ENCODE results near the gene MBP.

Gene MBP

DNA sequence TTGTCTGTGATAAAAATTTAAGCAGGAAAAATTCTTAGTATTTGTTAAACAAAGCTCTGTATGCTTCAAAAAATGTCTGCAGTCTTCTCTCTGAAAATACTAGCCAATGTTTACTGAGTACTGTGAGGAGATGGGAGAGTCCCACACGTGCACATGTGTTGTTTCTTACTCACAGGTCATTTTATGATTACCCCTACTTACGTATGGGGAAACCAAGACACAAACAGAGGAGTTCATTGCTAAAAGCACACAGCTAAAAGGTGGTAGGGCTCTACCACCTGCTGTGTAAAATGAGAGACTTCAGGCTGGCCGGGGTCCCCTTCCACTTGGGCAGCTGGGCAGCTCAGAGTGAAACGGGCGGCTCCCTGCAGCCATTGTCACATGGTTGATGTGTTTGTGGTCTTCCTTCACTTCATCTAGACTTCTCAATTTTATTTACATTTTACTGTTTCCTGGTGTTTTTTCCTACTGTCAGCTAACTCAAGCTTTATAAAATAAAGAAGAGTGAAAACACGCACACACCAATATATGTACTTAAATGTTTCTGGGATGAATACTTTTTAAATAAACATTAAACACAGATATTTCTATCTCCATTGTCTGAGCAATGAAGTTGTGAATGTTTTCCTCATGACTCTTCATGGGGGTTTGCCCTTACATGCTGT, 71.2 kb downstream of the MBP start:
- DNase-seq: no peak

DNA sequence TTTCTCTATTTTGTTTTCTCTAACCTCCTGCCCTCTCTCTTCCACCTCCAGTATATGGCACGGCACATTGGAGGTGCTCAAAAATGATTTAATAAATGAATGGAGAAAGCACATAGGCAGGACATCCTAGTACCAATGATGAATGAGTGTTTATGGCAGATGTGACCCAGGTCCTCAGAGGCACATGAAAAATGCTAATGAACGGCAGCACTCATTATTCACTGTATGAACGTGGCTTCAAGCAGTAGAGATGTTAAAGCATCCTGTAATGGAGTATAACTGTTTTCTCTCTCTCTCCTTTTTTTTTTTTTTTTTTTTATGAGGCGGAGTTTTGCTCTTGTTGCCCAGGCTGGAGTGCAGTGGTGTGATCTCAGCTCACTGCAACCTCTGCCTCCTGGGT, 72.4 kb downstream of the MBP start:
- DNase-seq: no peak

DNA sequence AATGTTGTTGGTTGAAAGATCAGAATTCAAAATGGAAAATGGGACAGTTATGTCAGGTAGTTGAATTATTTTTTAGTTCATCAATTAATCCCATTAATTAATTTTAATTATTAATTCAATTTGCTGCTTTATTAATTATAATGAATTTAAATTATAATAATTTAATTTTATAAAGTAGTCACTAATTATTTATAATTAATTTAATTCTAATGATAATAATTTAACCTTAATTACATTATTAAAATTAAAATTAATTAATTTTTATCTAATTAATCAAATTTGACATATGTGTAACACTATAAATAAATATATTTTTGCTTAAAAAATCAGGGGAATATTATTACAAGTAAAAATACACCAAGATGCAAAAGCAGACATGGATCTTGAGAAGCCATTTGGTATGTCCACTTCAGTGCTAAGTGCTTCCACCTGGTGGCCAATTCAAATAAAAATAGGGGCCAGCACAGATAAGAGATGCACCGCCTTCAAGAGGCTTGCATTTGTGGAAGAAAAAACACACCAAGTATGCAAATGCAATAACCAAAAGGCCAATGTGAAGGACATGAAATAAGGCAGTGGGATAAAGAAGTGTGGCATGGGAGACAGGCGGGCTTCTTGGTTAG, 73.2 kb downstream of the MBP start:
- peak; percentile 31 for DNase-seq

DNA sequence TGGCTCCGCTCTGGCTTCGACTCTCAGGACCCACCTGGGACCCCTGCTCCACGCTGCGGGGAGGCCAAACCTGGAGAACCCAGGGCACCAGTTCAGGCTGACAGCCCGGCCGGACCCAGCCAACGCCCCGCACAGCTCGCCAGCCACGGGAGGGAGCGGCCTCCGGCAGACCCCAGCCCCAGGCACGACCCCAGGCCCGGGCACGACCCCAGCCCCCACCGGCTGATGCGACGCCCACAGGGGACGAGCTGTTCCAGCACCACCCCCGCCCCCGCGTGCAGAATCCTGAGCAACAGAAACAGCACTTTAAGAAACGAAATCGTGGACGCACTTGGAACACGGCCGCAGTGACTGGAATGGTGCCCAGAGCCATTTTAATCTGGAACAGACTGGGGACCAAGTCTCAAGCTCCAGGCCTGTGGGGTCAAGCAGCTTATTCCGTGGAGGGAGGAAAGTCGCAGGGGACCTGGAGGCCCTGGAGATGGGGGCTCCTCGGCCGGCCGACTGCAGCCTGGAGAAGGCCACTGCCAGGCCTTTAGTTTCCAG, 74.2 kb downstream of the MBP start:
- no peak for DNase-seq

DNA sequence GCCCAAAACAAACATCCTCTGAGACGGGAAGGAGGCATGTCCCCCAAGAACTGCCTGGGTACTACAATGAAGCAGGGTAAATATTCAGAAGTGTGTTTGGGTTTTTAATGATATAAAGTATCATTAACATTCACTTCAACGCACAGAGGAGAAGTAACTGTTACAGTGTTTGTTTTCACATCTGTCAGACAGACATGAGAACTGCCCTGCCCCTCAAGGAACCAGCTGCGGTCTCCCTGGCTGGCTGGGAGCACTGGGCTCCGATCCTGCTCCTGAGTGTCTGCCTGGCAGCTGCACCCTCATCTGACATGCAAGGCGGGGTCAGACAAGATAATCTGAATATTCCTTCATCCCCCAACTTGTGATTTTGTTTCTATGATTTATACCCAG, 75.6 kb downstream of the MBP start:
- DNase-seq: peak; percentile 59

DNA sequence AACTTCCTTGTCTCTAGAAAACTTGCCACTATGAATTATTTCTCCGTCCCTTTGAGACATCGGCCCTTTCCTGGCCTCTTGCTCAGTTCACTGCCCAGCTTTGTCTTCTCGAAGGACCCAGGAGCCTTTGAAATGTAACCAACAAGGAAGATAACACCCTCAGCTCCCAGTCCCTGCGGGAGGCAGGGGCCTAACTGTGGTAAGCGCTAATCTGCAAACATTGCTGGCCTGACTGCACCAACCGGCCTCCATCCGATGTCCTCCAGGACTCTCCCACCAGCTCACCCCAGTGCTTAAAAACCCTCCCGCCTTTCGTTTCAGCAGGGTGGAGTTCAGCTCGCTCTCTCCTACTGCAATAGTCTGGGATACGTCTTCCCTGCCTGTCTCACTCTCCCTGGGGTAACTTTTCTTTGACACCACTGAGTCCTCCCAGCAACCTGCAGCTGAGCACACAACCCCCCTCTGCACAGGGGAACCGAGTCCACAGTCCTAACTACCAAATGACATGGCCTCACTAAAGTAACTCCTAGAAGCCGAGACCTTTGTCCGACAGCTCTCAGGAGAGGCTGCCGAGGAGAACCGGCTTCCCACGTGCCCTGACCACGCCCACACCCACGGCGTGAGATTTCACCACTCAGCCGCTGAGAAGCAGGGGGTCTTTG, 76.1 kb downstream of the MBP start:
- DNase-seq: peak; percentile 35

DNA sequence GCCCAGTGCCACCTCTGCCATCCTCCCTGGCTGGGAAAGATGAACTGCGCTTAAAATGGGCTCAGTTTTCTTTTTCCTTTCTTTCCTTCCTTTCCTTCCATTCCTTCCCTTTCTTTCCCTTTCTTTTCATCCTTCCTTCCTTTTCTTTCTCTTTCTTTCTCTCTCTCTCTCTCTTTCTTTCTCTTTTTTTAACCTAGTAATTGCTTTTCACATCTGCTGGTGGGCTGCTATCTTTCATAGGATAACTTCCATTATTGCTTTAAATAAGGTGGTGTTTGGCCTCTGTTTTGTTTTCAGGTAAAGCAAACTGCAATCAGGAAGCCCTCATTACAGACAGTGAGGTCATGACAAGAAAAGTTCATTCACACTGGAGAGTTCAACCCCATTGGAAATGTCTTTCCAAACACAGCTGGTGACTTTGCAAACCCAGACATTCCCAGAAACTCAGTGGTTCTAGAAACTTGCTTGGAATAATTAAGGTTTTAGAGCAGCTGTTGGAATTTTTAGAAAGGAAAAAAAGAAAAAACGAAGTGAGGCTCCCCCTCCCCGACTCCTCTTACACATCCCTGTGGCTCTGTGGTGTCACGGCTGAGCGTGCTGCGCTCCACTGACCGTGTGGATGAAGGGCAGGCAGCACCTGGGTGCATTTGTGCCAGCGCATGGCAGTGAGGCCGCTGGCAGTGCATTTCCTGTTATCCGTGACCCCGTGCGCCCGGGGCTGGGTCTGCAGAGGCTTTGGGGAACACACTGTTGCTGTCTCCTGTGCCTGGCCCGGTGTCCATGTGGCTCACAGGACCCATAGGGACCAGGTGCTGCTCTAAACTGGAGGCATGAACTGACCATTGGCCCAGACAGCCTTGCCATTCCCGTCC, 76.9 kb downstream of the MBP start:
- peak; percentile 64 for DNase-seq

DNA sequence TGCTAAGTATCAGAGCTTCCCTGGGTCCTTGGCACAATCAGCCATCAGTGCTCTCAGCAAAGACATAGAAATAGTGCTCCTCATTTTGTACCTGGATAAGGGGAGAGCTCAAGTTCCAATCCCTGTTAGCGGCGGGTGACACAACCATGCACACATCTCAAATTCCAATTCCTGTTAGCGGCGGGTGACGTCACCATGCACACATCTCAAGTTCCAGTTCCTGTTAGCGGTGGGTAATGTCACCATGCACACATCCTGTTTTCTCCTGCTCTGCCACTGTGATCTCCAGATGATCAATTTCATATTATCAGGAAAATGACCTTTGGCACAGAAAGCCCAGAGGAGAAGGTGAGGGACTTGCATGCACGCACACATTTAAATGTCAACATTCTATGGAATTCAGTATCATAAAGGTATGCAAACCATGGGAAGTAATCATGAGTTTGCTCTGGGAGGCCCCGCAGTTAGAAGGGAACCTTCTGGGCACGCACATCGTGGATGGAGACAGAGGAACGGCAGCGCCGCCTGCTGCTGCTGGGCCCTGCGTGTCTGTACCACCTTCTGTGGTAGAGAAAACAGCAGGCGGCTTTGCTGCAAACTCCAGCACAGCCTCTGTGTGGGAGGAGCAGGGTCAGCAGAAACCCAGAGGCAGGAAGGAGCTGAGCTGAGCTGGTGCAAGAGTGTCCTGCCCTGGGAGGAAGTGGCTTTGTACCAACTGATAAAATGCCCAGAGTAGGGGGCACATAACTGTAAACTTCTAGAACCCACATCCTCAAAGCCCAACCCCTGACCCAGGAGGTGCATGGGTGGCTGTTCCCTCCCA, 77.8 kb downstream of the MBP start:
- DNase-seq: peak; percentile 100

DNA sequence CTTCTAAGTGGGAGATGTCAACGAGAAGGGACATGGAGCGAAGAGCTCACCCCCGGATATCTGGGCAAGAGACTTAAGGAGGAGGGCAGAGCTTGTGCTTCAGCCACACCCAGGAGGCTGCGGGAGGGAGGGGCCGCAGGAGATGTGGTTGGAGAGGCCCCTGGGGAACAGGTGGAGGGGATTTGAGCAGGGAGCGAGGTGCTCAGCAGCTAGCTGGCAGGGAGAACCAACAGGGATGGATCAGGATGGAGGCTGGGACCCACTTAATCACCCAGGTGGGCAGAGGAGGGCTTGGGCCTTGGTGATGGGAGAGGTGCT, 78.3 kb downstream of the MBP start:
- DNase-seq: no peak

DNA sequence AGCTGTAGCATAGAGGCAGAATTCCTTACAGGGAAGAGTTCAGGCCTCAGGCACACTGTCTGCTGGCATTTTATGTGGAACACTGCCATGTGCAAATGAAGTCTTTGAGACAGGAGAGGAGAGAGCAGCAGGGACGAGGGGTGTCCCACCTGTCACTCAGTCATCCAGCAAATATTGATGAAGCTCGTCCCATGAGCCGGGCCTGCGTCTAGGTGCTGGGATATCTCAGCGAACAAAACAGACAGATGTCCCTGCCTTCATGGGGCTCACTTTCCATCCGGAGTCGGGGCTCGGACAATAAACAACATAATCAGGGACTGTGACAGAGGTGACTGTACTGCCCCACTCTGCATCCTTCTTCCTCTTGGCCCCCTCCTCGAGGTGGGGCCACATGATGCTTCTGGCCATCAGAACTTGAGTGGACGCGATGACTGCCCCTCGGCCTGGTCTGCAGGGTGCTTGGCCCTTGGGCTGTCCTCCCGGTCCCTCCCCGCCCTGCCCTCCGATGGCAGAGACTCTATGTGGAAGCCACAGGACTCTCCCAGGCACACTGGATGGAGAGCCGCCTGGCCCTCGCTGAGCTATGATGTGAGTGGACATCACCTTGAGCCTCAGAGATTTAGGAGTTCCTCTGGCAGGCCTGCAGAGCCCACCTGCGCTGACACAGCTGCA, 78.8 kb downstream of the MBP start:
- DNase-seq: no peak

DNA sequence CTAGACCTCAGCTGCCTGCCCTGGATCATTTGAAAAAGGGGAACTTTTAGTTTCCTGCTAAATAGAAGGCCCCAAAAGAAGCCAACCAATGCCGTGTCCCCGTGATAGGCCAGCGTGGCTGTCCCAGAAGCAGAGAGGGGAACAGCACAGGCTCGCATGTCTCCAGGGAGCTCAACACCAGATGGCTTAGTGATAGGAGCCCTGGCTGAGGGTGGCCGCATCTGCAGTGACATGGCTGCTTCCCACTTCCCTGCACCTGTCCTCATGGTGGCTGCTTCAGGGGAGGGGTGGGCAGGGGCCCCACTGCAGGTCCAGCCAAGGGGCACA, 79.6 kb downstream of the MBP start:
- DNase-seq: peak; percentile 87

DNA sequence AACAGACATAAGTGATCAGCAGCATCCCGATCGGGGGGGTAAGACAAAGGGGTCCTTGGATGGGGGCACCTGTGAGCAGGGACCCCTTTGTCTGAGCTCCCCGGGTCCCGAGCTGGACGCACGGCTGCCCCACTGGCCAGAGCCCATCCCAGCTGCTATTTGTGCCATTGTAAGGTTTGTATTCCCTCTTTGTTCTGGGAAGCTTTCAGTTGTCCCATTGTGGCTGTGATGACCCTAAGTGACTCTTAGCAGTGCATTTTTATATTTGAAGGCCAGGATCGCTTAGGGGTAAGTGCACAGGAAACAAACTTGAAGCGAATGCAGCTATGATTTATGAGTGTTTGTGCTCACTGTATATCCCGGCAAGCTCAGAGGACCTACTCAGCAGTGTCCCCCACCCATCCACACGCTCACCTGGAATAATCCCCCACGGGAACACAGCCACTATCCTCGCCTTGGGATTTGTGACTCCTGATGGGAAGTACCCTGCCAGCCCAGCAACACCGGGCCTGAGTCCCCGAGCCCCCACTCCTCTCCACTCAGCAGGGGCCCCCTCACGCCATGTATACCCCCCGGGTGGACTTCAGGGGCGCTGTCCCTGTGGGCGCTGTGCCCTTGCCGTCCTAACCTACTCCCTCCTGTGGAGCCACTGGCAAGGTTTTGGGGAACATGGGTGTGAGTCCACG, 80.1 kb downstream of the MBP start:
- DNase-seq: no peak

DNA sequence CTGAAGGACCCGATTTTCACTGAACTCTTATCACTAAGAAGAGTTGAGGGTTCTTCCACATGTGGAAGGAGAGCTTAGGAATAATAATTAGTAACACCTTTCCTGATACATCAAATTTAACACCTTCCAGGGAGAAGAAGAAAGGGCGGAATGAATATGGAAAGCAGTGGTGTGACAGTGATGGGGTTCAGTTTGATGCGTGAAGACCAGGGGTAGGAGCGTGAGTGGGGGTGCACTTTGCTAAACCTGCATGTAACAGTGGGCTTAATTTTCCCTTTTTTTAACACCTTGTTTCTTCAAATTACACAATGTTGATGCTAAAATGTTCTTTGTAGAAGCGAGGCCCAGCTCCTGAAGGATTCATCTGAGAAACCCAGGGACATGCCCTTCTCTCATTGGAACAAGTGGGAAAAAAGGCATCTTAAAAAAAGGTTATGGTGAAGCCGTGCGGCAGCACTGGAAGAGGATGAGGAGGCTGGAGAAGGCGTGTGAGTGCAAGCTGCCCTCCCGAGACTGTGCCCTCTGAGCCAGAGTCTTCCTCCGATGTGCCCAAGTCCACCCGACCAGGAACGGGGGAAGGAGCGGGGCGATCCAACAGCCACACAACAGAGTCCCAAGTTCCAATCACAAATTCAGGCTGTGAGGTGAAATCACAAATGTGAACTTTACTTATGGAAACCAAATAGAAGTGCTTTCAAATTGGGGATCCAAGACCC, 80.8 kb downstream of the MBP start:
- DNase-seq: no peak

DNA sequence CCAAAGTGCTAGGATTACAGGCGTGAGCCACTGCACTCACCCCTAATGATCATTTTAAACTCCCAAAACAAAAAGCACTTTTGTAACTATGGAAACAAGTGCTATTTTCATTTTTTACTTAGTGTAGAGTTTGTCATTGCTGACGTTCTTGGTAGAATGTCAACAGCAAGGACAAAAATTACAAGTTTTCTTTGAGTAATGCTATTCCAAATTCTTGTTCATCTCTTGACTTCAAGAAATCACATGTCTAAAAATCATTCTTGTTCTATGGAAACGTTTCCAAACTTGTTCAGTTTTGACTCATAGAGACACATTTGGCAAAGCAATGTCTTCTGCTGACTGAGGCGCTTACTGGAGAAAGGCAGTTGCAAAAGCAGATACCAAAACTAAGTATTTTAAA, 82.6 kb downstream of the MBP start:
- no peak for DNase-seq

DNA sequence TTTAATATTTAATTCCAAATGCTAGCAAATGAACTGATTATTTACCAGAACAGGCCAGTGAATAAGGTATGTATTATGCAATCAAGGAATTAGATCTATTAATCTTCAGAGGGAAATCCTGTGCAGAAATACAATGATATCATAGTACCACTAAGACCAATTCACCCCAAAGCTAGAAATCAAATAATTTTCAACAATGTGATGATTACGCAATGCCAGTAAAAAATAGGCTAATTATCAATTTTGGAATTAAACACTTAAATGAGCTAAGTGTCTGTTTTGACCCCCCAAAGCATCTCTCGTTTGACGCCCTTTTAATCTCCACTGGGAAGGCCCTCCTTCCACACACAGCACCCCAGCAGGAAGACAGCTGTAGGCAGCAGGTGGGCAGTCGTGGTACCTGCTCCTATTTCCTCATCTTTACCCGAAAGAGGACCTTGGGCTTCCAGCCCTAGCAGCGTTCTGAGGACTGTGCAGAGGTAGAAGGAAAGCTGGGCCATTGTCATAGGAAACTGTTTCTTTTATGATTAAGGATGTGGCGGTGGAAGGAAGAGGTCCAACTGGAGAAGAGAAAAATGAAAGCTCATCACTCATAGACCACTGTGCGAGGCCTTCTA, 84.7 kb downstream of the MBP start:
- no peak for DNase-seq

DNA sequence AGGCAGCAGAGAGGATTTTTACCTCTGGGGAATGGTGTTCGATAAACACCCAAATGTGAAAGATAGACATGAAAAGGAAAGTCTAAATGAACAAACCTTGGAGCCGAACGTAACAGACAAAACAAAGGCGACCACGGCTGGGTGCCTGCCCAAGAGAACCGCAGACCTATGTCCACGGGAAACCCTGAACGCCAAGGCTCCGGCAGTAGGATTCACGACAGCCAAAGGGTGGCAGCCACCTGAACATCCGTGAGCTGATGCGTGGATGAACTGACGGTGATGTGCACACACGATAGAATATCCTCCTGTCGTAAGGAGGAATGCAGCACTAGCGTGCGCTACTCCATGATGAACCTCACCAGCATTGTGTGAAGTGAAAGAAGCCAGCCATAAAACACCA, 85.6 kb downstream of the MBP start:
- DNase-seq: no peak

DNA sequence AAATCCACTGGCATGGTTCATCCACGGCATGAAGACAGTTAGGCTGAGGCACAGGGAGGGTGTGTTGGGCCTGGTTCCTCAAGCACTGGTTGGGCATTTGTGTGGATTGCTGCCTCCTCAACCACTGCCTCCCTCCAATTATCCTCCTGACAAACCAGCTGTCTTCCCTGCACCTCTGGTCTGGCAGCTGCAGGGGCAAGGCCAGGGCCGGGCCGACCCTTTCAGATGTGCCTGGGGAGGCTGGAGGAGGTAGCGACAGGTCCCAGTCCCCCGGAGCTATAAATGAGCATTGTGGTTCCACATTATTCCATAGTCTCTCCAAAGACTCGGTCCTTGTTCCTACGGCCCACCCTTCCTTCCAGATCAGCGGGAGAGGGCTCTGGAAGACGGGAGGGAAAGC, 86.2 kb downstream of the MBP start:
- DNase-seq: no peak

DNA sequence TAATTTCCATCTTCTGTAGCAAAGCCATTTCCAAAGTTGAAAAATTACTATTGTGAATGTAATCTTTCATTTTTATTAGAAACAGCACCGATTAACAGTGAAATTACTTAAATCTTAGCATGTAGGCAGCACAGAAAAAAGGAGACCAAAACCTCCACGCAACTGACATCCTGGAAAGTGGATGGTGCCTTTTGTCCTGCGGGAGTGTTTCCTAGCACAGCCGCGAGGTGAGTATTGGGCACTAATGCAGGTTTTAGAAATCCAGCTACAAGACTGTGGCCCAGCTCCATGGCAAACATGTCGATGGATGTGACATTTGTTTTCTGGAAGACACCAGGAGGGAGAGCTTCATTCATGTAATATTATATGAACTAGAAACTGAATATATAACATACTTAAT, 86.9 kb downstream of the MBP start:
- DNase-seq: no peak

DNA sequence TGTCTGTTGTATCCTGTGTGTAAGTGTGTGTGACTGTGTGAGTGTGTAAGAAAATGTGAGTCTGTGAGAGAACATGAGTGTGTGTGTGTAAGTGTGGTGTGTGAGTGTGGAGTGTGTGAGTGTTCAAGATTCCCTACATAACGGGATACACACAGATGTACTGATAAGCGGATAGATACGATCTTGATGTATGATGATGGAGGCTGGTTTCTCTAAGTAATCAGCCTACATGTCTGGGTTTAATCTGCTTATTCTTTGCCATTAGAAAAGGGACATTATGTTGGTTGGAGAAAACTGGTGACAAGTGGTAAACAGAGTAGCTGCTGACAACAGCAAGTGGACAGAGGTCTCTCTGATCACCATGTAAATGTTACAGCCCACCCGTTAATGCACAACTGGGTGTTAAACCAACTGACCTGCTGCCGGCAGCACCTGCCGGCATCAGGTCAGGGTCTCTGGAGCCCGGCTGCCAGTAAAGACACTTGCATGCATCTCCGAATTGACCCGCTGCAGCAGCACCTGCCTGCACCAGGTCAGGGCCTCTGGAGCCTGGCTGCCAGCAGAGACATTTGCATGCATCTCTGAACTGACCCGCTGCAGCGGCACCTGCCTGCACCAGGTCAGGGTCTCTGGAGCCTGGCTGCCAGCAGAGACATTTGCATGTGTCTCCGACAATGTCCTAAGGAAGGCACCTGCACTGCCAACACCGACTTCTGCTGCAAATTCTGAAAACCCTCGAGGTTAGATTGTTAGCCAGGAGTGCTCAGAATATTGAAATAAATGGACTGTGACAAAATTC, 87.5 kb downstream of the MBP start:
- no peak for DNase-seq

Measured in GF-D8 (cell line).